ENCODE measurements around the gene PHACTR1. TPM values are rescaled to one million over a fixed set of nuclear protein-coding genes. Genes with fewer than 3 reads are reported as not detected.

PHACTR1 gene
- total RNA-seq, 1 donor from 2014 or later: 85.9 TPM

DNA sequence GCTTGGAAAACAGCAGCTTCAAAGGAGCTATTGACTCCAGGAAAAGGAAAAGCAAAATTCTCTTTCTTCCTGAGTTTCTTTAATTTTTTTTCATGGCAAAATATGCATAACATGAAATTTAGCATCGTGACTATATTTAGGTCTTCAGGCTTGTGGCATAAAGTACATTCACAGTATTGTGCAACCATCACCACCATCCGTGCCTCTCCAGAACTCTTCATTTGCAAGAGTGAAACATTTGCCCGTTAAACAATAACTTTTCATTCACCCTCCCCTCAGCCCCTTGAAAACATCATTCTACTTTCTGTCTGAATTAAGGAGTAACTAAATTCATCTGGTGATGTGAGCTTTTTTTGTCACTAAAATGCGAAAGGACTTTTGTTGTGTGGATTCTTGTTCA lies 251.7 kb downstream of the PHACTR1 start:
- DNase-seq: no peak
- intact Hi-C loops (cut with micrococcal nuclease): no loop called here
- H3K36me3 ChIP-seq: no peaks in the 10 kb centered on the region
- TF ChIP-seq, protein P1, sequence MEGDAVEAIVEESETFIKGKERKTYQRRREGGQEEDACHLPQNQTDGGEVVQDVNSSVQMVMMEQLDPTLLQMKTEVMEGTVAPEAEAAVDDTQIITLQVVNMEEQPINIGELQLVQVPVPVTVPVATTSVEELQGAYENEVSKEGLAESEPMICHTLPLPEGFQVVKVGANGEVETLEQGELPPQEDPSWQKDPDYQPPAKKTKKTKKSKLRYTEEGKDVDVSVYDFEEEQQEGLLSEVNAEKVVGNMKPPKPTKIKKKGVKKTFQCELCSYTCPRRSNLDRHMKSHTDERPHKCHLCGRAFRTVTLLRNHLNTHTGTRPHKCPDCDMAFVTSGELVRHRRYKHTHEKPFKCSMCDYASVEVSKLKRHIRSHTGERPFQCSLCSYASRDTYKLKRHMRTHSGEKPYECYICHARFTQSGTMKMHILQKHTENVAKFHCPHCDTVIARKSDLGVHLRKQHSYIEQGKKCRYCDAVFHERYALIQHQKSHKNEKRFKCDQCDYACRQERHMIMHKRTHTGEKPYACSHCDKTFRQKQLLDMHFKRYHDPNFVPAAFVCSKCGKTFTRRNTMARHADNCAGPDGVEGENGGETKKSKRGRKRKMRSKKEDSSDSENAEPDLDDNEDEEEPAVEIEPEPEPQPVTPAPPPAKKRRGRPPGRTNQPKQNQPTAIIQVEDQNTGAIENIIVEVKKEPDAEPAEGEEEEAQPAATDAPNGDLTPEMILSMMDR (IDR thresholded peaks at IDR 0.05; ENCODE audit: borderline replicate concordance): no peak
- no peaks in the 10 kb centered on the region for H3K27me3 ChIP-seq (ENCODE audit: low read depth)
- H3K9me3 ChIP-seq (replicated peaks): no peaks in the 10 kb centered on the region
- peak overlapping the region; percentile 53 for H3K27ac ChIP-seq (replicated peaks)
- peaks cover 48% of the 10 kb centered on the region for H3K4me1 ChIP-seq
- H3K4me3 ChIP-seq: no peak overlapping the region

DNA sequence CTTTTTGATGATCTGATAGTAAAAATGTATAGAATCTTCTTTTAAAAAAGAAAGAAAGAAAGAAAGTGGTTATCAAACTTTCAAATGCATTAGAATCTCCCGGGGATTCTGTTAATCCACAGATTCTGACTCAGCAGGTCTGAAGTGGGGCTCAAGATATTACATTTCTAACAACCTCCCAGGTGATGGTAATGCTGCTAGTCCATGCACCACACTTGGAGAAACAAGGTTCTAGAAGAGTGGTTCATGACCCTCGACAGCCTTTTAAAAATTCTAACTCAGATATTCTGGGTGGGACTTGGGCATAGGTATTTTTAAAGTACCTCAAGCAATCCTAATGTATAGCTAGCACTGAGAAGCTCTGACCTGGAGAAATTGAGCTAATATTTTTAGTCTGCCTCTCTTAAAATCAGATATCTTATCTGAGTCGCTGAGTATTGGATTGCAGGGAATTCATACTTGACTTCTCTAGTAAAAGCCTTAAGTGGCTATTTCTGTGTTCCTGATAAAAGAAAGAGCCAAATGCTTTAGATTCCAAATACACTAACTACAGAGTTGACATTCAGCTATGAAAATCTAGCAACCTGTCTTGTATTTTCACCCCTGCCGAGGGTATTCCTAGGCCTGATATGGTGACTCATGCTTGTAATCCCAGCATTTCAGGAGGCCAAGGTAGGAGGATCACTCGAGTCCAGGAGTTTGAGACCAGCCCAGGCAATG lies 252.4 kb downstream of the PHACTR1 start:
- H3K4me1 ChIP-seq: peaks cover 41% of the 10 kb centered on the region
- H3K9me3 ChIP-seq (replicated peaks): no peaks in the 10 kb centered on the region
- no peak overlapping the region for H3K4me3 ChIP-seq
- TF ChIP-seq, protein P1 (IDR thresholded peaks at IDR 0.05; ENCODE audit: borderline replicate concordance): no peak
- H3K36me3 ChIP-seq: no peaks in the 10 kb centered on the region
- no peak for DNase-seq
- intact Hi-C loops (cut with micrococcal nuclease): no loop called here
- peak overlapping the region; percentile 53 for H3K27ac ChIP-seq (replicated peaks)
- no peaks in the 10 kb centered on the region for H3K27me3 ChIP-seq (ENCODE audit: low read depth)

DNA sequence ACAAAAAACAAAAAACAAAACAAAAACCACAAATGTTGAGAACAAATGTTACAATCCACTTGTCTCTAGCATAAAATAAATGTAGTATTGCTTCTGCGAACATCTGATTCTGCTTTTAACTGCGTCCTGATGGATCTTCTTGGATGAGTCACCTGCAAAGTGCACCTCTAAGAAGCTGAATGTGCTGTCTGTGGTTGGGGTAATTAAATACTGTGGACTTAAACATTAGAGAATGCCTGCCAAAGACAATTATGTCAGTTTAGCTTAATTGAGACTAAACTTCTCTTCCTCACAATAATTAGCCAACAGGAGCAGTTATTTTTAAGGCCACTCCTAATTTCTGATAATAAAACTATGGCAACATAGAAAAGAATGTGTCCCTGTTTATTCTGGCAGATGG lies 253.4 kb downstream of the PHACTR1 start:
- no peaks in the 10 kb centered on the region for H3K36me3 ChIP-seq

DNA sequence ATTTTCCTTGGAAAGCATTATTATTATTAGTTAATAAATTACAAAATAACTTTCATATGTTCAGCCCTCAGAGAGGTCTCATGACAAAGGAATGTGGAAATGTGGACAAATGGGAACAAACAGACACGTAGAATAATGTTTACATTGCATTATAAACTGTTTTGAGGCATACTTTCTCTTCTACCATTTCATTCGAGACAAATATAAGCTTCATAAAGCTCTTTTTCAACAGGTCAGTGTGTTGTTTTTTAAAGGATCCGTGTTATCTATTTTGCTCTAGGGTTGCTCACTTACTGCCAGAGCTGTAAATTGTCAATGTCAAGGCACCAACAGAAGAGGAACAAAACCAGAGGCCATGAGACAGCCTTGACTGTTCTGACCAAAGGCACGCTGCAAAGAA lies 256.8 kb downstream of the PHACTR1 start:
- Histone ChIP-seq H3K4me1 (peaks cover 40% of the 10 kb centered on the region), H3K36me3 (no peaks in the 10 kb centered on the region), H3K27ac (replicated peaks) (peak overlapping the region; percentile 74), H3K4me3 (no peak overlapping the region), H3K27me3 (ENCODE audit: low read depth) (no peaks in the 10 kb centered on the region), H3K9me3 (replicated peaks) (no peaks in the 10 kb centered on the region)
- TF ChIP-seq, protein P1 (IDR thresholded peaks at IDR 0.05; ENCODE audit: borderline replicate concordance): no peak
- intact Hi-C loops (cut with micrococcal nuclease): no loop called here
- no peak for DNase-seq

More for the DNA sequence above, 253.4 kb downstream of the PHACTR1 start:
- Histone ChIP-seq H3K9me3 (replicated peaks) (no peaks in the 10 kb centered on the region), H3K27ac (replicated peaks) (peak overlapping the region; percentile 53), H3K4me3 (no peak overlapping the region), H3K27me3 (ENCODE audit: low read depth) (no peaks in the 10 kb centered on the region), H3K4me1 (peaks cover 36% of the 10 kb centered on the region)
- intact Hi-C loops (cut with micrococcal nuclease): no loop called here
- no peak for DNase-seq
- TF ChIP-seq, protein P1 (IDR thresholded peaks at IDR 0.05; ENCODE audit: borderline replicate concordance): no peak

DNA sequence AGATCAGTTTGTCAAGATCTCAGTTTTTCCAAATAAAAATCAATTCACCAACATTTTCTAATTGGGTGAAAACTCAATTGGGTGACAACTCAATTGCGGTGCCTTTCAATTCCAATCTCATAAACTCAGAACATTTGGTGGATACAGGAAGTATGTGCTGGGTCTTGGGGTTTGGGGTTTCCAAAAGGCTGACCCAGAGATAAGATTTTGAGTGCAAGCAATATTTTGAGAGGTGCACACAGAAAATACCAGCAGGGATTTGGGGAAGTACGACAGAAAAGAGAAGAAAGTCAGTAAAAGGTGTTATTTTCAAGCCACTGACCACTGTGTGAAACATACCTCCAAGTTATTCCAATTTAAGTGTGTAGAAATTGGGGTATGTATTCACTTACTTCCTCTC lies 258.0 kb downstream of the PHACTR1 start:
- Histone ChIP-seq H3K27ac (replicated peaks) (peak overlapping the region; percentile 74), H3K27me3 (ENCODE audit: low read depth) (no peaks in the 10 kb centered on the region), H3K4me3 (no peak overlapping the region), H3K9me3 (replicated peaks) (no peaks in the 10 kb centered on the region), H3K36me3 (no peaks in the 10 kb centered on the region), H3K4me1 (peaks cover 29% of the 10 kb centered on the region)
- intact Hi-C loops (cut with micrococcal nuclease): no loop called here
- TF ChIP-seq, protein P1 (IDR thresholded peaks at IDR 0.05; ENCODE audit: borderline replicate concordance): no peak
- DNase-seq: no peak

All from left ventricle myocardium inferior (tissue), 1 donor.